PC-3 (cell line): ENCODE results near the gene SAP130. TPM values are rescaled to one million over a fixed set of nuclear protein-coding genes. Genes with fewer than 3 reads are reported as not detected.

ENCODE experiments used
- ATAC-seq: fragments of 200-7000 bp; cut with Tn5 transposase; 2 replicates; pipeline ENCODE4 v1.9.1; 2020; ENCODE audit warnings: mild to moderate bottlenecking, moderate library complexity
- BruUV-seq: library from RNA; stranded (reverse); fragments of 400-500 nt; replicated peaks from 2 replicates; lab custom pipeline; 2021; lab: Mats Ljungman, UMichigan
- CTCF ChIA-PET: fragments of 300-600 bp; sonication (Branson Sonifier 250); formaldehyde crosslinking; loops from one replicate; lab custom pipeline; 2022; ENCODE audit warnings: antibody characterized with exemption; lab: Charles Lee
- POLR2A ChIA-PET: fragments of 300-600 bp; sonication (Branson Sonifier 250); formaldehyde crosslinking; loops from one replicate; lab custom pipeline; 2022; ENCODE audit warnings: antibody characterized with exemption; ENCODE audit not compliant: unreplicated experiment; lab: Charles Lee
- DNase-seq: peaks from one replicate; pipeline ENCODE4 v3.0.0-alpha.2; 2015
- H2AFZ ChIP-seq: fragments of 300-600 bp; sonication (generic); 2 replicates; pipeline ENCODE4 v1.6.0; 2016; ENCODE audit warnings: antibody characterized with exemption, low read length
- H3F3A ChIP-seq: fragments of 300-600 bp; sonication (generic); one replicate; pipeline ENCODE4 v1.6.0; 2017; ENCODE audit warnings: antibody characterized with exemption, low read length, control low read depth, mild to moderate bottlenecking; ENCODE audit not compliant: unreplicated experiment
- H3K27ac ChIP-seq: fragments of 300-600 bp; sonication (generic); 2 replicates; pipeline ENCODE4 v1.5.1; 2016; ENCODE audit warnings: mild to moderate bottlenecking, low read length
- H3K27me3 ChIP-seq: fragments of 300-600 bp; sonication (generic); 2 replicates; pipeline ENCODE4 v1.6.1; 2016; ENCODE audit warnings: low read length, mixed read lengths
- H3K36me3 ChIP-seq: fragments of 300-600 bp; sonication (generic); 2 replicates; pipeline ENCODE4 v1.6.1; 2016; ENCODE audit warnings: low read depth, mixed run types, low read length, mixed read lengths
- H3K4me1 ChIP-seq: fragments of 300-600 bp; sonication (generic); 2 replicates; pipeline ENCODE4 v1.5.1; 2016; ENCODE audit warnings: low read length; ENCODE audit not compliant: insufficient read depth
- H3K4me2 ChIP-seq: fragments of 300-600 bp; sonication (generic); 2 replicates; pipeline ENCODE4 v1.6.0; 2016; ENCODE audit warnings: low read length
- H3K4me3 ChIP-seq: fragments of 300-600 bp; sonication (generic); 2 replicates; pipeline ENCODE4 v1.5.1; 2016; ENCODE audit warnings: mild to moderate bottlenecking, low read length, mixed read lengths
- H3K79me2 ChIP-seq: fragments of 300-600 bp; sonication (generic); 2 replicates; pipeline ENCODE4 v1.6.1; 2017; ENCODE audit warnings: low read length, mixed read lengths
- H3K9ac ChIP-seq: fragments of 300-600 bp; sonication (generic); 2 replicates; pipeline ENCODE4 v1.6.0; 2016; ENCODE audit warnings: mild to moderate bottlenecking, low read length
- H3K9me2 ChIP-seq: fragments of 300-600 bp; sonication (generic); replicated peaks from 2 replicates; pipeline ENCODE4 v1.6.1; 2016; ENCODE audit warnings: mixed run types, low read length, mixed read lengths
- H3K9me3 ChIP-seq: fragments of 300-600 bp; sonication (generic); 2 replicates; pipeline ENCODE4 v1.6.1; 2016; ENCODE audit warnings: low read length, mixed read lengths
- H4K20me1 ChIP-seq: fragments of 300-600 bp; sonication (generic); 2 replicates; pipeline ENCODE4 v1.6.1; 2016; ENCODE audit warnings: low read length, mixed read lengths
- EZH2 ChIP-seq: fragments of 300-600 bp; sonication (generic); IDR thresholded peaks from one replicate; pipeline ENCODE4 v1.6.1; 2017; ENCODE audit warnings: antibody characterized with exemption, mild to moderate bottlenecking, low read length; ENCODE audit not compliant: unreplicated experiment
- EZH2phosphoT487 ChIP-seq: fragments of 300-600 bp; sonication (generic); IDR thresholded peaks from 2 replicates; pipeline ENCODE4 v1.6.1; 2018; ENCODE audit warnings: mild to moderate bottlenecking, antibody characterized with exemption, low read length, borderline replicate concordance
- intact Hi-C: fragments of 100-400 bp; cut with micrococcal nuclease; formaldehyde crosslinking; loops from 2 replicates; pipeline ENCODE4 v1.9.0; 2023
- total RNA-seq: library from RNA; depleted of rRNA; stranded (reverse); fragments of >200 nt; gene quantifications from 2 replicates; pipeline ENCODE4 v1.2.3, GENCODE V29; 2014
- TF ChIP-seq, protein P1 (sequence below): fragments of 300-600 bp; sonication (generic); conservative IDR thresholded peaks from 2 replicates; pipeline ENCODE4 v1.5.1; 2017; ENCODE audit warnings: antibody characterized with exemption, low read depth, mild to moderate bottlenecking, low read length

The SAP130 gene
- total RNA-seq, 1 experiment from 2014 or later: 11.1 TPM

GRCh38 chr2:128027278-128027800, 520 bp downstream of the SAP130 start:
- TF ChIP-seq EZH2 (no peak), EZH2phosphoT487 (no peak)
- TF ChIP-seq, protein P1, sequence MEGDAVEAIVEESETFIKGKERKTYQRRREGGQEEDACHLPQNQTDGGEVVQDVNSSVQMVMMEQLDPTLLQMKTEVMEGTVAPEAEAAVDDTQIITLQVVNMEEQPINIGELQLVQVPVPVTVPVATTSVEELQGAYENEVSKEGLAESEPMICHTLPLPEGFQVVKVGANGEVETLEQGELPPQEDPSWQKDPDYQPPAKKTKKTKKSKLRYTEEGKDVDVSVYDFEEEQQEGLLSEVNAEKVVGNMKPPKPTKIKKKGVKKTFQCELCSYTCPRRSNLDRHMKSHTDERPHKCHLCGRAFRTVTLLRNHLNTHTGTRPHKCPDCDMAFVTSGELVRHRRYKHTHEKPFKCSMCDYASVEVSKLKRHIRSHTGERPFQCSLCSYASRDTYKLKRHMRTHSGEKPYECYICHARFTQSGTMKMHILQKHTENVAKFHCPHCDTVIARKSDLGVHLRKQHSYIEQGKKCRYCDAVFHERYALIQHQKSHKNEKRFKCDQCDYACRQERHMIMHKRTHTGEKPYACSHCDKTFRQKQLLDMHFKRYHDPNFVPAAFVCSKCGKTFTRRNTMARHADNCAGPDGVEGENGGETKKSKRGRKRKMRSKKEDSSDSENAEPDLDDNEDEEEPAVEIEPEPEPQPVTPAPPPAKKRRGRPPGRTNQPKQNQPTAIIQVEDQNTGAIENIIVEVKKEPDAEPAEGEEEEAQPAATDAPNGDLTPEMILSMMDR: no peak
- Histone ChIP-seq H3K36me3 (no peaks in the 10 kb centered on the region), H3K27ac (peak overlapping the region; percentile 52), H3K4me1 (0 out of 2 replicates have a peak, but pooled peaks cover 11% of the 10 kb centered on the region), H3F3A (no peaks in the 10 kb centered on the region), H3K9me3 (no peaks in the 10 kb centered on the region), H3K79me2 (peaks cover 26% of the 10 kb centered on the region), H3K4me2 (peak overlapping the region; percentile 82), H3K9me2 (no peaks in the 10 kb centered on the region), H3K27me3 (no peaks in the 10 kb centered on the region), H4K20me1 (no peaks in the 10 kb centered on the region), H3K9ac (peak overlapping the region; percentile 83), H2AFZ (peak overlapping the region; percentile 84), H3K4me3 (peak overlapping the region; percentile 89)
- peak; percentile 83 for ATAC-seq
- BruUV-seq: no TSS peak
- intact Hi-C loops: loop anchor here (5.0 to 10.0 kb wide), 2 partner anchors 143 to 215 kb away; partner anchors contain the start of genes AMMECR1L and WDR33
- ChIA-PET POLR2A (interaction anchor here (0.8 kb wide), 1 partner anchor 315 kb away, joined by 7 read pairs; no protein-coding TSS in a partner anchor), CTCF (no interaction called here)
- DNase-seq: peak; percentile 98

DNA sequence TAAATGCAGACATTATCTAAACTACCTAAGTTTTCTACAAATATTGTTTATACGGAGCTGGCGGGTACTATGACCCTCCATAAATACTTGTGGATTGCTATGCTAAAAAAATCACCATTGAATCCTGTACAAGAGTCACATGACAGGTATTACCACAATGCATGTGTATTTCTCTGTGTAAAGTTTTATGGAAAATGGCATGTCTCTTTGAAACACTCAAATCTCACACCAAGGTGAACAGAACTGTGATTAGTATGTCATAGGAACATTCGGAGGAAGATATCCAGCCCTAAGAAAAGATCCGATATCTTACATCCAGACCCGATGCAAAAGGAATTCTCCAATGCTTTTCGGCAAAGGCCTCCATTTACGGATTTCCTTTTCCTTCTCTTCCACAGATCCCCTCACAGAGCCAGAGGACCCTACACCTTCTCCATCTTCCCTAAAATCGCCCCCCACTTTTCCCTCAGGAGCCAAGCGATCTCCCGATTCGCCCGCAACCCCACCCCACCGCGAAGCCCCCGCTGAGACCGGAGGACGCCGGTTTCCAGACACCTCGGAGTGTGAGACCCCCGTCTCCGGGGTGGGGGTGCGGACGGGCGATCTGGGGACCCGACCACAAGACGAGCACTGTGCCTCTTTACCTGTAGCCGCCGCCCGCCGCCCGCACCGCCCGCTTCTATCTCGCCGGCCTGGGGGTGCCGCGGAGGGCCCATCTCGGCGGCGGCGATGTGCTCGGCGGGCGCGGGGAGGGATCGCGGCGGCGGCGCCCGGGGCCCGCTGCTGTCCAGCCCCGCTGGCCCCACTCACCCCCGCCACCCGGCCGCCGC, 1.2 kb downstream of the SAP130 start:
- ATAC-seq: no peak
- TSS peak; percentile 45 for BruUV-seq
- intact Hi-C loops: loop anchor here (5.0 to 10.0 kb wide), 2 partner anchors 142 to 214 kb away; partner anchors contain the start of genes AMMECR1L and WDR33

More for the DNA sequence above, 1.2 kb downstream of the SAP130 start:
- Histone ChIP-seq H3K27me3 (no peaks in the 10 kb centered on the region), H3K9ac (peak overlapping the region; percentile 83), H3K79me2 (peaks cover 26% of the 10 kb centered on the region), H3K27ac (no peak overlapping the region), H3K4me3 (peak overlapping the region; percentile 89), H3K36me3 (no peaks in the 10 kb centered on the region), H3F3A (no peaks in the 10 kb centered on the region), H3K9me3 (no peaks in the 10 kb centered on the region), H3K4me1 (0 out of 2 replicates have a peak, but pooled peaks cover 11% of the 10 kb centered on the region), H4K20me1 (no peaks in the 10 kb centered on the region), H2AFZ (peak overlapping the region; percentile 69), H3K9me2 (no peaks in the 10 kb centered on the region), H3K4me2 (peak overlapping the region; percentile 90)
- CTCF ChIA-PET: no interaction called here
- POLR2A ChIA-PET: no interaction called here
- TF ChIP-seq, protein P1: no peak
- TF ChIP-seq EZH2phosphoT487 (no peak), EZH2 (no peak)
- peak; percentile 20 for DNase-seq
